LoVo (cell line): ENCODE data around the gene FAM53A.
A peak's percentile ranks its signal among the peaks of the same experiment; 100 is the strongest.
"Not testable (repeated sequence)": the region's sequence is repeated elsewhere in the genome, so short reads cannot be mapped to it uniquely, and the experiment has no call there.

Experiments used
- DNase-seq: peaks from one replicate; pipeline ENCODE4 v3.0.0-alpha.2; 2016; ENCODE audit warnings: low spot score

The FAM53A gene

GRCh38 chr4:1622238-1622637 is 61.9 kb downstream of the FAM53A start:
- no peak for DNase-seq

GRCh38 chr4:1621526-1621925 is 62.6 kb downstream of the FAM53A start:
- DNase-seq, result no peak

GRCh38 chr4:1619151-1619672 is 64.9 kb downstream of the FAM53A start:
- no peak for DNase-seq

GRCh38 chr4:1618438-1618837 is 65.7 kb downstream of the FAM53A start:
- DNase-seq, result no peak

GRCh38 chr4:1616557-1616930 is 67.6 kb downstream of the FAM53A start:
- no peak for DNase-seq

GRCh38 chr4:1615786-1616556 is 68.1 kb downstream of the FAM53A start:
- DNase-seq, result no peak

GRCh38 chr4:1614854-1615595 is 69.1 kb downstream of the FAM53A start:
- no peak for DNase-seq

GRCh38 chr4:1614502-1614853 is 69.6 kb downstream of the FAM53A start:
- no peak for DNase-seq

- no peak for DNase-seq
Measured at GRCh38 chr4:1614049-1614448, 70.1 kb downstream of the FAM53A start.

- DNase-seq, result no peak
Measured at GRCh38 chr4:1613099-1613495, 71.0 kb downstream of the FAM53A start.

- no peak for DNase-seq
Measured at GRCh38 chr4:1612278-1613098, 71.6 kb downstream of the FAM53A start.

GRCh38 chr4:1611501-1611870 is 72.6 kb downstream of the FAM53A start:
- no peak for DNase-seq

GRCh38 chr4:1610791-1611500 is 73.2 kb downstream of the FAM53A start:
- no peak for DNase-seq

- DNase-seq, result no peak
Measured at GRCh38 chr4:1609901-1610790, 74.0 kb downstream of the FAM53A start.

- no peak for DNase-seq
Measured at GRCh38 chr4:1608821-1609500, 75.2 kb downstream of the FAM53A start.

- no peak for DNase-seq
Measured at GRCh38 chr4:1608196-1608820, 75.8 kb downstream of the FAM53A start.

GRCh38 chr4:1607436-1608195 is 76.5 kb downstream of the FAM53A start:
- DNase-seq, result not testable (repeated sequence)

- no peak for DNase-seq
Measured at GRCh38 chr4:1604706-1605205, 79.4 kb downstream of the FAM53A start.

- DNase-seq, result peak; percentile 18
Measured at GRCh38 chr4:1604181-1604705, 79.9 kb downstream of the FAM53A start.
